Effector memory CD8-positive, alpha-beta T cell (primary cell): ENCODE results near the gene NTRK1.
A peak's percentile ranks its signal among the peaks of the same experiment; 100 is the strongest.
"Not testable (repeated sequence)": the region's sequence is repeated elsewhere in the genome, so short reads cannot be mapped to it uniquely, and the experiment has no call there.

Source experiments
- ATAC-seq: fragments of 150-1000 bp; cut with Tn5 transposase; replicated peaks from 2 replicates; pipeline ENCODE4 v1.10.0; 2021; ENCODE audit warnings: mild to moderate bottlenecking, moderate library complexity
- DNase-seq, 3 experiments: peaks; one replicate each; pipeline ENCODE4 v3.0.0; 2021
- H3K27ac Mint-ChIP-seq, 2 donors: one replicate each; pipeline ENCODE4 v1.8.0; 2022; ENCODE audit warnings: mild to moderate bottlenecking in 2 of 2, mixed read lengths in 2 of 2, moderate library complexity in 2 of 2
- H3K27me3 Mint-ChIP-seq, 2 donors: one replicate each; pipeline ENCODE4 v1.8.0; 2022; ENCODE audit warnings: mixed read lengths in 2 of 2
- H3K36me3 Mint-ChIP-seq: one replicate; pipeline ENCODE4 v1.8.0; 2022; ENCODE audit warnings: mild to moderate bottlenecking, moderate library complexity, mixed read lengths; ENCODE audit not compliant: insufficient read depth
- H3K4me1 Mint-ChIP-seq, 2 donors: one replicate each; pipeline ENCODE4 v1.8.0; 2022; ENCODE audit warnings: low read depth in 2 of 2, mixed read lengths in 2 of 2
- H3K4me3 Mint-ChIP-seq, 2 donors: one replicate each; pipeline ENCODE4 v1.8.0; 2022; ENCODE audit warnings: mild to moderate bottlenecking in 2 of 2, mixed read lengths in 2 of 2, moderate library complexity in 2 of 2
- H3K9me3 Mint-ChIP-seq, 2 donors: one replicate each; pipeline ENCODE4 v1.8.0; 2022; ENCODE audit warnings: mixed read lengths in 2 of 2

The NTRK1 gene

DNA sequence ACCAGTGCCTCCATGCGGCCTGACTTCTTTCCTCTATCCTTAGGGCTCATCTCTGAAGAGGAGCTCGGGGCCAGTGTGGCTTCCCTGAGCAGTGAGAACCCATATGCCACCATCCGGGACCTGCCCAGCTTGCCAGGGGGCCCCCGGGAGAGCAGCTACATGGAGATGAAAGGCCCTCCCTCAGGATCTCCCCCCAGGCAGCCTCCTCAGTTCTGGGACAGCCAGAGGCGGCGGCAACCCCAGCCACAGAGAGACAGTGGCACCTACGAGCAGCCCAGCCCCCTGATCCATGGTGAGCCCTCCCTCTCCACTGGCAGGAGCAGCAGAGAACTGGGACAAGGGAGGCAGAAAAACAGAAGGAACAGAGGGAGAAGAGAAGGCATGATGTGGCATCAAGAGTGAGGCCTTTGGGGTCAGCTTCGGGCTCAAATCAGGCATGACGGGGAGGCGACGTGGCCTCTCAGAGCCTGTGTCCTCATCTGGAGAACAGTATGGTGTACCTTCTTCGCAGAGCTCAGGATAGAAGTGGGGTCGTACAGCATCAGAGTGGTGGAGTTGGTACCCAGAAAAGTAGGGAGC, 53.2 kb downstream of the NTRK1 start:
- Mint-ChIP-seq H3K9me3 (no peaks in the 10 kb centered on the region), H3K4me3 (no peak overlapping the region), H3K27ac (no peak overlapping the region), H3K4me1 (peaks cover 3 to 4% of the 10 kb centered on the region in 2 donors), H3K27me3 (peaks cover 52 to 89% of the 10 kb centered on the region in 2 donors), H3K36me3 (no peaks in the 10 kb centered on the region)
- ATAC-seq = no peak
- DNase-seq = no peak

DNA sequence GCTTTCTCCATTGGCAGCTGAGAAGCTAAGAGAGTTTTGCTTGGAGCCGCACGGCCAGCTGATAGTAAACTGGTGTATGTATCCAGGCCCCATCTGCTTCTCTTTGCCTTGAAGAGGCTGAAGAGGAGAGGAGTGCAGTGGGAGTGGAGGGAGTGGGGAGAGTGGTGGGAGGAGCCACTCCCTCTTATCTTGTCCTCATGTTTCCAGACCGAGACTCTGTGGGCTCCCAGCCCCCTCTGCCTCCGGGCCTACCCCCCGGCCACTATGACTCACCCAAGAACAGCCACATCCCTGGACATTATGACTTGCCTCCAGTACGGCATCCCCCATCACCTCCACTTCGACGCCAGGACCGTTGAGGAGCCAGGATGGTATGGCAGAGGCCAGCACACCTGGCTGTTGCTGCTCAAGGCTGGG, 53.8 kb downstream of the NTRK1 start:
- Mint-ChIP-seq H3K9me3 (no peaks in the 10 kb centered on the region), H3K4me3 (no peak overlapping the region), H3K27ac (no peak overlapping the region), H3K36me3 (no peaks in the 10 kb centered on the region), H3K4me1 (peaks cover 3 to 4% of the 10 kb centered on the region in 2 donors), H3K27me3 (peaks cover 57 to 90% of the 10 kb centered on the region in 2 donors)
- DNase-seq (no peak), ATAC-seq (no peak)

DNA sequence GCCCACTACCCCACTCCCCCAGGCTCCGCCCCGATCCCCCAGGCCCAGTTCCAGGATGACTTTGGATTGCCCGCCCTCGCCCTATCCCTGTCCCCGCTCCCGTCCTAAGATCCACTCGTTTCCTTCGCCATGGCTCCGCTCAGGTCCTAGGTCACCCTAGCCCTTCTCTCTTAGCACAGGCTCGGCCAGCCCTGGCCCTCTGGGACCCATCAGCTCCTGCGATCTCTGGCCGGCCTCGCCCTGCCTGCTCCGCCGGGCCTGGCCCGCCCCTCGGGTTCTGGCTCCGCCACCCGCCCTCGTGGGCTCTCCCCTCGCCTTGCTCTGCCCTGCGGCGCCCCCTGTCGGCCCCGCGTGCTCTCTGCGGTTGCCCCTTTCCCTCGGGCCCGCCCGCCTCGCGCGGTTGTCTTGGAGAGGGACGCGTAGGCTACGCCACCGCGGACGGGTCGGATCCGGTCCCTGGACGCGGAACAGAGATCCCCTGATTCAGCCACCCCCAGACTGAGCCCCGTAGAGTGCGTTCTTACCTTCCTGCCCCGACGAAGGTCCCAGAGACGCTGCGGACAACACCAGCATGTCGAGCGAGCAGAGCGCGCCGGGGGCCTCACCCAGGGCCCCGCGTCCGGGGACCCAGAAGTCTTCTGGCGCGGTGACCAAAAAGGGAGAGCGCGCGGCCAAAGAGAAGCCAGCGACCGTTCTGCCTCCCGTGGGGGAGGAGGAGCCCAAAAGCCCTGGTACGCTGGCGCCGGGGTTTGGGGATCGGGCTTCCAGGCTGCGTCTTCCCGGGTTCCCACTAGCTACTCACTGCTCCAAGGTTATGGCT, 59.8 kb downstream of the NTRK1 start, which contains the start of gene LRRC71:
LRRC71 (plus strand) TSS at position 400 of the 820 bp plus-strand sequence; CDS start at position 572, 172 bp downstream.
- peaks cover 73 to 96% of the 10 kb centered on the region in 2 donors for H3K27me3 Mint-ChIP-seq
- no peak within 1 kb of the TSS for H3K27ac Mint-ChIP-seq
- DNase-seq = peak; percentile 42 to 50 (median 43)
- peak; percentile 86 for ATAC-seq
- no peak within 1 kb of the TSS for H3K4me3 Mint-ChIP-seq
- H3K9me3 Mint-ChIP-seq = no peaks in the 10 kb centered on the region
- peaks cover 2% of the 10 kb centered on the region for H3K36me3 Mint-ChIP-seq
- peaks cover 5 to 8% of the 10 kb centered on the region in 2 donors for H3K4me1 Mint-ChIP-seq

DNA sequence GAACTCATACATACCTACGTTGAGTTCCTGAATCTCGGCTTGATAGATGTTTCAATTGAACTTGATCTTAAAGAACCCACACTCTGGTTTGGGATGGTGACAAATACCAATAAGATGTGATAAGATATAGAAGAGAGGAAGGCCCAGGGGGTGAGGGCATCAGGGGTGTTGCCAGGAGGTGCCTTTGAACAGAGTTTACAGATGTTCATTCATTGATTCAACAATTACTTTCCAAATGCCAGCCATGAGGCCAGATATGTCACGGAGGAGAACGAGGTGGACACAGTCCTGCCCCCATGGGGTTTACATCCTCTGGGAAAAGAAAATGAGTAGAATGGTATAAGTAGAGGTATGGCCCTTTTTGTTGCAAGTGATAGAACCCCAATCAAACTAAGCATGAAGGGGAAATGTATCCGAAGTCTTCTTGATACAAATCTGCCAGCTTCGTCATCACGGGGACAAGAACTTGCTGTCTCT, 60.4 kb downstream of the NTRK1 start:
- no peak overlapping the region for H3K27ac Mint-ChIP-seq
- no peak overlapping the region for H3K4me3 Mint-ChIP-seq
- no peaks in the 10 kb centered on the region for H3K9me3 Mint-ChIP-seq
- H3K4me1 Mint-ChIP-seq = peaks cover 5 to 8% of the 10 kb centered on the region in 2 donors
- ATAC-seq (no peak), DNase-seq (no peak)
- H3K36me3 Mint-ChIP-seq = peaks cover 2% of the 10 kb centered on the region
- peaks cover 73 to 96% of the 10 kb centered on the region in 2 donors for H3K27me3 Mint-ChIP-seq

DNA sequence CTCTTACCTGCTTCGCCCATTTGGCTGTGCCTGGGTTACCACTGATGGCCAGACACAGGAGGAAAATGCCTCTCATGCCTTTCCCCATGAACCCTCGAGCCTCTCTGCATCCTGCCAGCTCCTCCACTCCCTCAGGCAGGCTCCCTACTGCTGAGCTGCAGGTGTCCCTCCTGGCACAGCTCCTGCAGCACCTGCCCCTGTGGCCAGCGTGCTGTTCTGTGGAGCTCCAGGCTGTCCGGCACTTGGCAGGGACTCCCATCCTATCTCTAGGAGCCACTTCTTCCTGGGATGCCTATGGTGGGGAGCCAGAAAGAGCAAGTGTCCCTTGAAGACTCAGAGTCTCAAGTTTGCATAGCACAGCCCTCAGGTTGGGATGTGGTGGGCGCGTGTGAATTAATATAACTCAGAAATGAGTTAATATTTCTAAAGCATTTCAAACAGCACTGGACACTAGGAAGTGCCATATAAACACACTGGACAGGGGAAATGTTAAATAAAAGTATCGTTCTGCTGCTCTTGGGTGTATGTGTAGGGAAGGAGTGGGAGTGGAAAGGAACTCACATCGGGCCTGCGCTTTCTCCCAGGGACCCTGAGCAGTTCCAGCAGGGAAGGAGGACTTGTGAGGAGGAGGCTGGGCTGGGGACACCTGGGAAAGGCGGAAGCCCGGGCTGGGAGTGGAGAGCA, 62.5 kb downstream of the NTRK1 start:
- DNase-seq (no peak), ATAC-seq (no peak)
- H3K36me3 Mint-ChIP-seq = peaks cover 2% of the 10 kb centered on the region
- no peaks in the 10 kb centered on the region for H3K9me3 Mint-ChIP-seq
- peaks cover 82 to 99% of the 10 kb centered on the region in 2 donors for H3K27me3 Mint-ChIP-seq
- H3K4me1 Mint-ChIP-seq = peaks cover 8 to 17% of the 10 kb centered on the region in 2 donors
- no peak overlapping the region for H3K27ac Mint-ChIP-seq
- H3K4me3 Mint-ChIP-seq = peak overlapping the region; percentile 44 to 48

DNA sequence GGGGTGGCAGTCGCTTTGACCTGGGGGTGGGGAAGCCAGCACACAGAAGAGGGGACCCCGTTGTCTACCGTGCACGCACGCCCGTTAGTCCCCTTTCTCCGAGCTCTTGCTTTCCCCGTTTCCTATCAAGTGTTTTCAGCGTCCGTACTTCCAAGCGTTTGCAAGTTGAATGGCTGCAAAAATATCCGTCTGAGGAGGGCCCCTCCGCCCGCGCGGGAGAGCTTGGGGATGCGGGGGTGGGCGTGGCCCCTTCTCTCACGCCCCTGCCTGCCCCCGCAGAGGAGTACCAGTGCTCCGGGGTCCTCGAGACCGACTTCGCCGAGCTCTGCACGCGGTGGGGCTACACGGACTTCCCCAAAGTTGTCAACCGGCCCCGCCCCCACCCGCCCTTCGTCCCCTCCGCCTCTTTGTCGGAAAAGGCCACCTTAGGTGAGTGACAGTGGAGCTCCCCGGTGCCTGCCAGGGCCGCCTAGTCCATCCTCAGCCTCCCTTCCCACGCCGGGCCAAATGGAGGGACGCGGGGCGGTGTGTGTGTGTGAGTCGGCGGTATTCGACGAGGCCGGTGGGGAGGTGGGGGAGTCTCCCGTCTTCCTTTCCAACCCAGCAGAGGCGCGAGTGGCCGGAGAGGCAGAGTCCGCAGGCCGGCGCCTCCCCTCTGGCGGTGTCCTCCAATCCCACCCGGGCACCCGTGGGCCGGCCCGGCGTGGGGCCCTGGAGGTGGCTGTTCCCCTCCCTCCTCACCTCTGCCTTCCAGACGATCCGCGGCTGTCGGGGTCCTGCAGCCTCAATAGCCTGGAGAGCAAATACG, 63.2 kb downstream of the NTRK1 start:
- Mint-ChIP-seq H3K36me3 (peaks cover 2% of the 10 kb centered on the region), H3K4me3 (peak overlapping the region; percentile 15 to 44), H3K4me1 (peaks cover 9 to 17% of the 10 kb centered on the region in 2 donors), H3K27ac (no peak overlapping the region), H3K9me3 (no peaks in the 10 kb centered on the region), H3K27me3 (peaks cover 83 to 99% of the 10 kb centered on the region in 2 donors)
- no peak for DNase-seq
- ATAC-seq = no peak

DNA sequence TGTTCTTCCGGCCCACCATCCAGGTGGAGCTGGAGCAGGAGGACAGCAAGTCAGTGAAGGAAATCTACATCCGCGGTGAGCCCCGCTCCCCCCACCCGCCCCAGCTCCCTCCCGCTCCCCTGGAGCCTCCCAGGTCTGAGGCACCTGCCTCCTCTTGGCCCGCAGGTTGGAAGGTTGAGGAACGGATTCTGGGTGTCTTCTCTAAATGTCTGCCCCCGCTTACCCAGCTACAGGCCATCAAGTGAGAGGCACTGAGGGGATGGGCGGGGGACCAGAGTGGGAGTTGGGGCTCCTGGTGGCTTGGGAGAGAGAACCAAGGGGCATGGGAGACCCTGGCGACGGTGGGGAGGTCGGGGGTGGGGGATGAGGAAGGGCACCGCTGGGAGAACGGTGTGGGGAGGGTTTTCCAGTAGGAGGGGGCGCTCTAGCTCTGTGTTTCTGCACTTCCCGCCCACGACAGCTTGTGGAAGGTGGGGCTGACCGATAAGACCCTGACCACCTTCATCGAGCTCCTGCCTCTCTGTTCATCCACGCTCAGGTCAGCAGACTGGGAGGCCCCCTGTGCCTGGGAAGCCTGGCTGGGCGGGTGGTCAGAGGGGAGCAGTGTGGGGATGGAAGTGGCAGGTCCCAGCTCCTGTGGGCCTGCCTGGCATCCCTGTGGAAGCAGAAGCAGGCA, 64.0 kb downstream of the NTRK1 start:
- Mint-ChIP-seq H3K27me3 (peaks cover 85 to 99% of the 10 kb centered on the region in 2 donors), H3K36me3 (peaks cover 2% of the 10 kb centered on the region), H3K27ac (no peak overlapping the region), H3K9me3 (no peaks in the 10 kb centered on the region), H3K4me3 (no peak overlapping the region), H3K4me1 (peaks cover 9 to 17% of the 10 kb centered on the region in 2 donors)
- DNase-seq (no peak), ATAC-seq (no peak)

DNA sequence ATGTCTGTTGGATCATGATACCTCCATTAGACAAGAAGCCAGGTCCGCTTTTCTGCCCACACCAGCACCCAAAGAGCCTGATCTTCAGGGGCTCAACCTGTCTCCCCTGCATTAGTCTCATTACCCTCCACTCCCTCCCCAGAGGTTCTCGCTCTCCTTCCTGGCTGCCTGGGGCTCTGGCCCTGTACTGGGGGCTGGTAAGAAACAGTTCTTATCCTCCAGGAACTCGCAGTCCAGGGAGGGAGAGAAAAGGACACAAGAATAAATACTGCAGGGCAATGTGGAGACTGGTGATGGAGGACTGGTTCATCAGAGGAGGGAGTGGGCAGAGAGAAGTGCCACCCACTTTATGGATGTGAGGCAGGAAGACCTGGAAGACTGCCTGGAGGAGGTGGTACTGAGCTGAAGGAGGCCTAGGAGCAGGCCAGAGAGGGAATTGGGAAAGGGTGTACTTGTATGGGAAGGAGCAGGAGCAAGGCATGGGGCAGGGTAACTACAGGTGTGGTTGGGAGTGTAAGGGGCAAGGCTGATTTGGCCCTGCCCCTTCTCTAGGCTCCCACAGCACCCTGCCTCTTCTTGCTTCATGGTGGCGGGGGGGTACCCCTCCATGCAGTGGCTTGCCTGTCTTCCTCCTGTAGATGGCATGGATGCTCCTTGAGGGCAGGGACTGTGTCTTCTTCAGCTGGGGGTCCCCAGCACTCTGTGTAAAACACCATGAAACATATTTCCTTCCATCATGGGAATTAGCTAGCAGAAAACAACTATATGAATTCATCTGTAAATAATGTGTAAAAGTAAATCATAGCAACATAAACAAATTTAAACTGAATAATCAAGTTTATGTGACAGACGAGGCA, 64.7 kb downstream of the NTRK1 start:
- Mint-ChIP-seq H3K4me3 (no peak overlapping the region), H3K27me3 (peaks cover 85 to 100% of the 10 kb centered on the region in 2 donors), H3K27ac (no peak overlapping the region), H3K4me1 (peaks cover 9 to 16% of the 10 kb centered on the region in 2 donors), H3K9me3 (no peaks in the 10 kb centered on the region), H3K36me3 (peaks cover 2% of the 10 kb centered on the region)
- DNase-seq (no peak), ATAC-seq (no peak)

DNA sequence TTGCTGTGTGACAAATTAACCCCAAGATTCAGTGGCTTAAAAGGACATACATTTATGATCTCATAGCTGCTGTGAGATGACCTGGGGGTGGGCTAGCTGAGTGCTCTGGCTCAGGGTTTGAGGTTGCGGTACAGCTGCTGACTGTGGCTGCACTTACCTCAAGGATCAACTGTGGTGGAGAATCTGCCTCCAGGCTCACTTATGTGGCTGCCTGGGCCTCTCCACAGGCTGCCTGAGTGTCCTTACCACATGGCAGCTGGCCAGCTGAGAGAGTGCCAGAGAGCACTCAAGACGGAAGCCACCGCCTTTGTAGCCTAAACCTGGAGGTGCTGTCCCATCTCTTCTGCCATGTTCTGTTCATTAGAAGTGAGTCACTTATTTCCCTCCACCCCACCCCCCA, 65.5 kb downstream of the NTRK1 start:
- Mint-ChIP-seq H3K36me3 (no peaks in the 10 kb centered on the region), H3K4me1 (peaks cover 9 to 13% of the 10 kb centered on the region in 2 donors), H3K27me3 (peaks cover 85 to 100% of the 10 kb centered on the region in 2 donors), H3K9me3 (no peaks in the 10 kb centered on the region), H3K27ac (no peak overlapping the region), H3K4me3 (no peak overlapping the region)
- DNase-seq (peak in 1 of 3 experiments; percentile 12), ATAC-seq (peak; percentile 72)

DNA sequence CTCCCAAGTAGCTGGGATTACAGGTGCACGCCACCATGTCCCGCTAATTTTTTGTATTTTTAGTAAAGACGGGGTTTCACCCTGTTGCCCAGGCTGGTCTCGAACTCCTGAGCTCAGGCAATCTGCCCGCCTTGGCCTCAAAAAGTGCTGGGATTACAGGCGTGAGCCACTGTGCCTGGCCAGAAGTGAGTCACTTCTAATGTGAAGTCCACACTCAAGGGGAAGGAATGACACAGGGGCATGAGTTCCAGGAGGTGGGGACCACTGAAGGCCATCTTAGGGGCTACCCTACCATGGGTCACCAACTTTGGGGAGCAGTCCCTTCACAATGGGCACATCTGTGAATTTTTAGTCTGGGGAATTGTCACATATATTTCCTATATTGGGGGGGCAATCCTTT, 66.0 kb downstream of the NTRK1 start:
- not testable (repeated sequence) for ATAC-seq, DNase-seq, H3K4me3 Mint-ChIP-seq, H3K9me3 Mint-ChIP-seq, H3K27ac Mint-ChIP-seq, H3K36me3 Mint-ChIP-seq
- Mint-ChIP-seq H3K4me1 (peaks cover 9 to 13% of the 10 kb centered on the region in 2 donors), H3K27me3 (peaks cover 85 to 100% of the 10 kb centered on the region in 2 donors)

DNA sequence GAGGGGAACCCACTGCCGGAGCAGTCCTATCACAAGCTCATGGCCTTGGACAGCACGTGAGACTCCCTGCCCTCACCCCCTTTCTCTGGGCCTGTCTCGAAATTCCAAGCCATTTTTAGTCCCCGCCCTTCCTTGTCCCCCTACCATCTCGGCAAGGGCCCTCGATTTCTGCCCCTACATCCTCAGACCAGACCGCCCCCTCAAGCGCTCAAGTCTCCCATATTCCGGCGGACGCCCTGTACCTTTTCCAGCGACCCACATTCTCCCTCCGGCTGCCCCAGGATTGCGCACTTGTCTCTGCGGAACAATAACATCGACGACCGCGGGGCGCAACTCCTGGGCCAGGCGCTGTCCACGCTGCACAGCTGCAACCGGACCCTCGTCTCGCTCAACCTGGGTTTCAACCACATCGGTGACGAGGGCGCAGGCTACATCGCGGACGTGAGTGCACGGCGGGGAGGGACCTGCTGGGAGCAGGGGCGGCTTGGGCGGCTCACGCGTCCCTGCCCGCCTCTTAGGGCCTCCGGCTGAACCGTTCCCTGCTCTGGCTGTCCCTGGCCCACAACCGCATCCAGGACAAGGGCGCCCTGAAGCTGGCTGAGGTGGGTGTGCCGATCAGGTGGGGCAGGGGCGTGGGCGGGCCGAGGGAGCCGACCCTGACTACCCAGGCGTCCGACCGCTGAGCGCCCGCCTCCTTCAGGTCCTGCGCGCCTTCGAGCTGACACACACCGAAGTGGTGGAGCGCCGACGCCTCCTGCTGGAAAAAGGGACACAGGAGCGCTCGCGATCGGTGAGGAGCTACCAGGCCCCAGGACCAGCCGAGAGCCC, 66.8 kb downstream of the NTRK1 start:
- H3K27me3 Mint-ChIP-seq = peaks cover 85 to 100% of the 10 kb centered on the region in 2 donors
- H3K4me3 Mint-ChIP-seq = peak overlapping the region; percentile 26 to 58

More for the DNA sequence above, 66.8 kb downstream of the NTRK1 start:
- Mint-ChIP-seq H3K27ac (no peak overlapping the region), H3K4me1 (peaks cover 9 to 13% of the 10 kb centered on the region in 2 donors), H3K36me3 (no peaks in the 10 kb centered on the region), H3K9me3 (no peaks in the 10 kb centered on the region)
- DNase-seq (peak; percentile 30 to 42 (median 34)), ATAC-seq (peak; percentile 67)
